CD4-positive, CD25-positive, alpha-beta regulatory T cell (primary cell): ENCODE measurements around the gene ABI3BP. TPM values are rescaled to one million over a fixed set of nuclear protein-coding genes. Genes with fewer than 3 reads are reported as not detected.

Experiments used
- ATAC-seq, 2 donors: fragments of 150-1000 bp; cut with Tn5 transposase; one replicate each; pipeline ENCODE4 v1.10.0; 2021; ENCODE audit warnings: low read depth in 2 of 2, moderate number of reproducible peaks in 2 of 2, moderate library complexity in 1 of 2
- DNase-seq, 3 donors: peaks; one replicate each; pipeline versions ENCODE4 v3.0.0 to v3.0.0-alpha.2; 2012 to 2022; ENCODE audit warnings: mixed read lengths in 1 of 3
- H3K27ac ChIP-seq: one replicate; pipeline ENCODE4 v1.7.0; 2013; ENCODE audit warnings: mild to moderate bottlenecking, low read length; ENCODE audit not compliant: insufficient read depth, poor library complexity, severe bottlenecking
- H3K27me3 ChIP-seq: one replicate; pipeline ENCODE4 v1.7.0; 2013; ENCODE audit warnings: low read length; ENCODE audit not compliant: control insufficient read depth, insufficient read depth
- H3K36me3 ChIP-seq: one replicate; pipeline ENCODE4 v1.7.0; 2013; ENCODE audit warnings: mild to moderate bottlenecking, low read length, moderate library complexity; ENCODE audit not compliant: control insufficient read depth, insufficient read depth
- H3K4me1 ChIP-seq: 2 replicates; pipeline ENCODE4 v1.7.0; 2013; ENCODE audit warnings: mild to moderate bottlenecking, low read length; ENCODE audit not compliant: insufficient read depth, control insufficient read depth, poor library complexity, severe bottlenecking
- H3K4me3 ChIP-seq: one replicate; pipeline ENCODE4 v1.7.0; 2013; ENCODE audit warnings: low read depth, mild to moderate bottlenecking, low read length, moderate library complexity
- H3K9me3 ChIP-seq, 2 experiments: 1 replicate in 1 of 2; 2 replicates in 1 of 2; pipeline ENCODE4 v1.7.0; 2013; ENCODE audit warnings: low read length in 2 of 2, mild to moderate bottlenecking in 1 of 2, moderate library complexity in 1 of 2; ENCODE audit not compliant: control insufficient read depth in 2 of 2
- H3K27ac Mint-ChIP-seq, 3 donors: one replicate each; pipeline ENCODE4 v1.8.0; 2020 to 2022; ENCODE audit warnings: mild to moderate bottlenecking in 3 of 3, mixed read lengths in 3 of 3, moderate library complexity in 2 of 3
- H3K27me3 Mint-ChIP-seq: one replicate; pipeline ENCODE4 v1.8.0; 2022; ENCODE audit warnings: mild to moderate bottlenecking, mixed read lengths
- H3K36me3 Mint-ChIP-seq: one replicate; pipeline ENCODE4 v1.8.0; 2020; ENCODE audit warnings: mixed read lengths
- H3K4me1 Mint-ChIP-seq, 4 donors: one replicate each; pipeline ENCODE4 v1.8.0; 2020 to 2022; ENCODE audit warnings: mixed read lengths in 4 of 4, mild to moderate bottlenecking in 1 of 4
- H3K4me3 Mint-ChIP-seq, 4 donors: one replicate each; pipeline ENCODE4 v1.8.0; 2020 to 2022; ENCODE audit warnings: mild to moderate bottlenecking in 4 of 4, mixed read lengths in 4 of 4, moderate library complexity in 3 of 4
- H3K9me3 Mint-ChIP-seq, 7 donors: one replicate each; pipeline ENCODE4 v1.8.0; 2020 to 2022; ENCODE audit warnings: mixed read lengths in 7 of 7, mild to moderate bottlenecking in 3 of 7, moderate library complexity in 2 of 7
- polyA plus RNA-seq, 4 donors: library from polyadenylated mRNA; unstranded; fragments of 300-500 nt; fragmentation: Illumina TruSeq; gene quantifications; one replicate each; pipeline ENCODE4 v1.2.3, GENCODE V29; 2021
- total RNA-seq: library from RNA; stranded (reverse); gene quantifications from one replicate; pipeline ENCODE4 v1.2.3, GENCODE V29; 2022

ABI3BP gene
- total and polyA plus RNA-seq, 5 donors from 2014 or later = 0.05 to 0.07 TPM; not detected in 3

DNA sequence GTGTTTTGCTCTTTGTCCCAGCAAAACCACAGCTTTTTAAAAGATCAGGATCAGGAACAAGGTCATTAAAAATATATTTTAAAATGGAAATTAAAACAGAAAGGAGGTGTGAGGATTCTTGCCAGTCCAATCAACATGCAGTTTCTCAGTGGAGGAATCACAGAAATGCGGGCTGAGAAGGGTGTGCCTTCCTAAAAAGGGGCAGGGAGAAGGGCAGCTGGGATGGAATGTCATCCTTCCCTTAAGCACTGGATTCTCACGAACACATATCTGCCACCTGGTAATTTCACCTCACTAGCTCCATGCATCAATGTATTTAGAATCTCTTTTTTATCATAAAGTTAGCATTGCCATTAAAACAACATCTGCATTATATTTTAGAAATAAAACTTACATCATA lies 21.4 kb downstream of the ABI3BP start:
- Mint-ChIP-seq H3K4me1 (no peaks in the 10 kb centered on the region), H3K27me3 (peaks cover 14% of the 10 kb centered on the region), H3K36me3 (no peaks in the 10 kb centered on the region), H3K27ac (no peak overlapping the region), H3K9me3 (no peaks in the 10 kb centered on the region), H3K4me3 (no peak overlapping the region)
- no peak for ATAC-seq
- Histone ChIP-seq H3K4me3 (no peak overlapping the region), H3K4me1 (no peaks in the 10 kb centered on the region), H3K27me3 (no peaks in the 10 kb centered on the region), H3K27ac (no peak overlapping the region), H3K9me3 (no peaks in the 10 kb centered on the region), H3K36me3 (no peaks in the 10 kb centered on the region)
- no peak for DNase-seq

DNA sequence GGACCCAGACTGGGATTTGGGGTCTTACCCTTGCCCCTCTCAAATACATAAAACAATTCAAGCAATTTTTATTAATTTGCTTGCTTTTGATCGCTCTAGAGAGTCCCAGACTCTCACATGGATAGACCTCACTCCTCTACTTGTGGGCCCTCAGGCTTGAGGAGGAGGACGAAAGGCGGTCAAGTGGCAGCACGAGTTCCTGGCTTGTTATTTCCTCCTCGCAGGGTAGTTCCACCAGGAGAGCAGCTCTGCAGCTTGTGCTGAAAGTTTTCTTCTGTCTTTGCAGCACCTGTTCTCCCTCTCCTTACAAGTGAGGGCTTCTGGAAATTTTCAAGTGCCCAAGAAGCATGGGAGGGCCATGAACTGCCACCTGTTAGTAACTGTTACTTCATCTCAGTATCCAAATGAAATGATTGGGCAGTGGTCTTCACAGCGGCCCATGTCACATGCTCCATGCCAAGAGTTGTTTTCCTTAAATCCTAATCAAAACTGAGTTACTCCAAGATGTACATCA lies 22.7 kb downstream of the ABI3BP start:
- Histone ChIP-seq H3K27ac (no peak overlapping the region), H3K4me1 (no peaks in the 10 kb centered on the region), H3K4me3 (no peak overlapping the region), H3K27me3 (no peaks in the 10 kb centered on the region), H3K9me3 (no peaks in the 10 kb centered on the region), H3K36me3 (no peaks in the 10 kb centered on the region)
- Mint-ChIP-seq H3K36me3 (no peaks in the 10 kb centered on the region), H3K27ac (no peak overlapping the region), H3K27me3 (peaks cover 14% of the 10 kb centered on the region), H3K4me1 (no peaks in the 10 kb centered on the region), H3K9me3 (no peaks in the 10 kb centered on the region), H3K4me3 (no peak overlapping the region)
- DNase-seq (no peak), ATAC-seq (no peak)

DNA sequence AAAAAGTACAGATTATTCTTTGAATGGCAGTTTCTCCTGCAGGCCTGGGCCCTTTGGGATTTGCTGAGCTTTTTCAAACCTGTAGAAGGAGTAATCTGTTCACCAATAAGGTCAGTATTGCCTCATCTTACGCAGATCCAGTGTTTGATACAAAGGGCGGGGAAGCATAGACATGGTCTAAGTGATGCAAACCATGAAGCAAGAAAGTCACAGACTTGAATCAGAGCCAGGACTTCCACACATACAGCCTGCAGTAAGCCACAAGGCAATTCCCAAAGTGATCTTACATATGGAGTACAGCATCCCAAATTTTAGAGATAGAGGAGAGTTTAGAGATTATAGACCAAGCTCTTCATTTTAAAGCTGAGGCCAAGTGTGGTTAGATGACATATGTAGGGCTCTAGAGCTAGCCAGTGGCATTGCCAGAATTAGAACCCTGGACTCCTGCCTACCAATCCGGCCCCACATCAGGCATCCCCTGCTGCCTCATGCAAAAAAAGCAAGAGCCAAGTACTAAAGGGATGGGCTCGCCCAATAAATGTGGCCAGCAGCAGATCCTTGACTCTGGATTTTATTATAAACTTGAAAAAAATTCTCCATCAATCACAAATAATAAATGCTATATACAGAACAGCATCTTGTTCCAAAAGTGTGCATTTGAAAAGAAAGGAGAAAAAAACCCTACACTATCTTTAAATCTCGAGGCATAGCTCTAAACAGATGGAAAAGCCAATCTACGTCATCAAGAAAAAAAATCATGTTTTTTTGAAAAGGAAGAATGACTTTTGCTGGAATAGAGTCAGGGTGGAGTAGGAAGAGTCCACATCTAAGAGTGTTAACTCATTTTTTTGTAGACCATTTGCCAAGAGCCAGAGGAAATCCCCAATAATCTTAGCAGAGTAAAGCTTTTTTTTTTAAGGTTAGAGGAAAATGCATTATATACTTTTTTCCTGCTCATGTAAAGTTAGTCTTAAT lies 24.0 kb downstream of the ABI3BP start:
- ATAC-seq (no peak), DNase-seq (no peak)
- H3K4me1 Mint-ChIP-seq = no peaks in the 10 kb centered on the region
- no peaks in the 10 kb centered on the region for H3K36me3 Mint-ChIP-seq
- no peak overlapping the region for H3K4me3 ChIP-seq
- no peak overlapping the region for H3K27ac Mint-ChIP-seq
- H3K9me3 Mint-ChIP-seq = peaks cover 0 to 4% (median 0%) of the 10 kb centered on the region in 7 donors
- H3K27ac ChIP-seq = no peak overlapping the region
- no peaks in the 10 kb centered on the region for H3K9me3 ChIP-seq
- no peaks in the 10 kb centered on the region for H3K27me3 ChIP-seq
- no peaks in the 10 kb centered on the region for H3K36me3 ChIP-seq
- H3K4me3 Mint-ChIP-seq = no peak overlapping the region
- H3K4me1 ChIP-seq = no peaks in the 10 kb centered on the region
- H3K27me3 Mint-ChIP-seq = peaks cover 15% of the 10 kb centered on the region

DNA sequence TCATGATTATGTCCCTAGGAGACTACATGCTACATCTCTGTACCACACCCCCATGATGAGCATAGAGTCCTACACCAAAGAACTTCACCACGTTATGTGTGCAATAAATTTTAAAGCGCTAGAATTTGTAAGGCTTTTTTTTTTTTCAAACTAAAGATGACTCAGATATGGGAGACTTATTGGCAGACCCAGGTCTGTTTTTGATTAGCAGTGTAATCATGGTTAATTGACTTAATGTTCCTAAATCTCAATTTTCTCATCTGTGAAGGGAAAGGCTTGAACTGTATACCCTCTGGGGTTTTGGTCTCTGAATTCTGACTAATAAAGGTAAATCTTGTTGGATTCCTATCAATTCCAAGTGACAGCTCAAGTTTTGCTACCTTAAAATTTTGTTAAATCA lies 26.4 kb downstream of the ABI3BP start:
- Mint-ChIP-seq H3K27ac (no peak overlapping the region), H3K4me1 (no peaks in the 10 kb centered on the region), H3K9me3 (peaks cover 0 to 4% (median 0%) of the 10 kb centered on the region in 7 donors), H3K27me3 (peaks cover 8% of the 10 kb centered on the region), H3K36me3 (no peaks in the 10 kb centered on the region), H3K4me3 (no peak overlapping the region)
- H3K27me3 ChIP-seq = no peaks in the 10 kb centered on the region
- ATAC-seq (no peak), DNase-seq (no peak)
- H3K36me3 ChIP-seq = no peaks in the 10 kb centered on the region
- no peaks in the 10 kb centered on the region for H3K4me1 ChIP-seq
- H3K4me3 ChIP-seq = no peak overlapping the region
- no peaks in the 10 kb centered on the region for H3K9me3 ChIP-seq
- no peak overlapping the region for H3K27ac ChIP-seq

DNA sequence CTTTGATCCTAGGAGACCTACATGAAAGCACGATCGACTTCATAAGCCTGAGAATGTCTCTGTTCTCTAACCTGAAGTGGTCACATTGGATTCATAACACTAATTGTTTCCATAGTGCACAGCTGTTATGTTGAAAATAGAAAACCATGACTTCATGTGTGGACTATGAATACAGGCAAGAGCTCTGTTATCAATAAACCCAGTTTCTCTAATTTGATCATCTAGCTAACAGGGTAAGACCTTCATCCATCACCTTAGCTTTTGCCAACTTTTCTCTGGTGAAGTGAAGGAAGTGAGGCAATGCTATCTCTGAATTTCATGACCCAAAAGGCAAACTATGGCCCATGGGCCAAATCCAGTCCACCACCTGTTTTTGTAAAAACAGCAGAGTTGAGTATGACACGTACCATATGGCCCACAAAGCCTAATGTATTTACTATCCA lies 27.2 kb downstream of the ABI3BP start:
- Histone ChIP-seq H3K27ac (no peak overlapping the region), H3K4me1 (no peaks in the 10 kb centered on the region), H3K27me3 (no peaks in the 10 kb centered on the region), H3K36me3 (no peaks in the 10 kb centered on the region), H3K4me3 (no peak overlapping the region), H3K9me3 (no peaks in the 10 kb centered on the region)
- no peaks in the 10 kb centered on the region for H3K4me1 Mint-ChIP-seq
- DNase-seq = no peak
- no peaks in the 10 kb centered on the region for H3K36me3 Mint-ChIP-seq
- no peak overlapping the region for H3K4me3 Mint-ChIP-seq
- no peak for ATAC-seq
- H3K9me3 Mint-ChIP-seq = peaks cover 0 to 4% (median 0%) of the 10 kb centered on the region in 7 donors
- no peak overlapping the region for H3K27ac Mint-ChIP-seq
- H3K27me3 Mint-ChIP-seq = peaks cover 8% of the 10 kb centered on the region

DNA sequence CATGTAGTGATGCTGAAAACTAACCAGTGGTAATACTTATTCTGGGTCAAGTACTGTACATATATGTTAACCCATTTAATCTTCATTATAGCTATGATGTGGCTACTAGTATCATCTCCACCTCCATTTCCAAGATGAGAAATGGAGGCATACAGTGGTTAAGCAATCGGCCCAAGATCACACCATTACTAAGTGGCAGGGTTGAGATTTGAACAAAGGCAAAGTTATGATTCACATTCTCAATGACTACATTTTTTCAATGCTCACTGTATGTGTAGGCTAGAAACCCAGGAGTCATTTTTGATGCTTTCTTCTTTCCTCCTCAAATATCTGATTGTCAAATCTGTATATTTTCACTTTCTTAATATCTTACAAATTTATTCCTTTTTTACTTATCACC lies 30.2 kb downstream of the ABI3BP start:
- Mint-ChIP-seq H3K27me3 (peaks cover 10% of the 10 kb centered on the region), H3K36me3 (no peaks in the 10 kb centered on the region), H3K9me3 (peaks cover 0 to 13% (median 1%) of the 10 kb centered on the region in 7 donors), H3K4me1 (no peaks in the 10 kb centered on the region), H3K4me3 (no peak overlapping the region), H3K27ac (no peak overlapping the region)
- Histone ChIP-seq H3K4me1 (no peaks in the 10 kb centered on the region), H3K9me3 (peaks cover 0 to 5% of the 10 kb centered on the region in 2 experiments), H3K27me3 (no peaks in the 10 kb centered on the region), H3K4me3 (no peak overlapping the region), H3K27ac (no peak overlapping the region), H3K36me3 (no peaks in the 10 kb centered on the region)
- no peak for ATAC-seq
- DNase-seq = no peak

DNA sequence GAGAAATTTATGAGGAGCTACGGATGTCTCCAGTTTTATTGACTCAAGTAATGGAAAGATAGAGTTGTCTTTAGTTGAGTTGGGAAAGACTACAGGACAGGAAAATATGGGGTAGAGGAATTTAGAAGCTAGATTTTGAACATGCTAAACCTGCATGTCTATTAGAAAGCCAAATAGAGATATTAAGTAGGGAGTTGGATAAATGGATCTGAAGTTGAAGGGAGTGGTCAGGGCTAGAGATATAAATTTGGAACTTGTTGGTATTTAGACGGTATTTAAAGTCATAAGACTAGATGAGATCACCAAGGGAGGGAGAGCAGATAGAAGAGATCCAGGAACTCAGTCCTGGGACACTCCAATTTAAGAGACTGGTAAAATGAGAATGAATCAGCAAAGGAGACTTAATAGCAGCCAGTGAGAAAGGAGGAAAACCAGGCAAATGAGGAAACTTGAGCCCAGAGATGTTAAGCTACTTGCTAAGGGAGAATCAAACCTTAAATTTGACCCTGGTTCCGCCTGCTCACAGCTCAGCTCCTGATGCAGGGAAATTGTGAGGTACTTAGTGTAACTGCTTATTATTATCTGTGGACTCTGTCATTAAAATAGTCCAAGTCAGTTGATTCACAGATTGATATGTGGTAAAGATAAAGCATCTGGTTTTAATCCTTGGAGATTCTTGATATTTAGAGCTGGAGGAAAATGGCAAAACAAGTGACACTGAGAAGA lies 35.8 kb downstream of the ABI3BP start:
- H3K9me3 Mint-ChIP-seq = peaks cover 0 to 13% (median 0%) of the 10 kb centered on the region in 7 donors
- H3K27ac ChIP-seq = no peak overlapping the region
- no peaks in the 10 kb centered on the region for H3K4me1 Mint-ChIP-seq
- DNase-seq (no peak), ATAC-seq (no peak)
- H3K4me3 ChIP-seq = no peak overlapping the region
- H3K36me3 ChIP-seq = no peaks in the 10 kb centered on the region
- no peak overlapping the region for H3K27ac Mint-ChIP-seq
- no peaks in the 10 kb centered on the region for H3K27me3 ChIP-seq
- H3K4me1 ChIP-seq = no peaks in the 10 kb centered on the region
- H3K27me3 Mint-ChIP-seq = peaks cover 6% of the 10 kb centered on the region
- H3K9me3 ChIP-seq = peaks cover 0 to 5% of the 10 kb centered on the region in 2 experiments
- no peak overlapping the region for H3K4me3 Mint-ChIP-seq
- no peaks in the 10 kb centered on the region for H3K36me3 Mint-ChIP-seq
